Measurements from ENCODE around the gene BCAT1.

The BCAT1 gene

DNA sequence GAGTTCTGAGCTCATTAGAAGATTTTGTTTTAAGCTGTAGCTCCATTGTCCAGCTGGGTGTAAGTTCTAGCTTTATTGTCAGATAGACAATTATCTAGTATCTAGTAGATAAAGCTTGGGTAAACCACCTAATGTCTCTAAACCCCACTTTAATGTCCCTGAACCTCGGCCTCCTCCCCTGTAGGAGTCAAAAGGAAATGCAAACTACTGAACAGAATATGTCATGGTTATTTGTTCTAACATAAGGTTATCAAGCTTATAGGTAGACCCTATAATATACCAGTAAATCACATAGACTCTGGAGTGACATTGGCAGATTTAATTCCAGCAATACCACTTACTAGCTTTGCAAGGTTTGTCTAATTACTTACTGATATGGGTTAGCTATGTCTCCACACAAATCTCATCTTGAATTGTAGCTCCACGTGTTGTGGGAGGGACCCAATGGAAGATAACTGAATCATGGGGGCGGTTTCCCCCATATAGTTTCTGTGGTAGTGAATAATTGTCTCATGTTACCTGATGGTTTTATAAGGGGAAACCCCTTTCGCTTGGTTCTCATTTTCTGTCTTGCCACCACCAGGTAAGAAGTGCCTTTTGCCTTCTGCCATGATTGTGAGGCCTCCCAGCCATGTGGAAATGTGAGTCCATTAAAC is 29.4 kb downstream of the BCAT1 start:
- H3K79me2 ChIP-seq (ENCODE audit: insufficient read depth, low read length) = peaks cover 91% of the 10 kb centered on the region
- H3K4me3 ChIP-seq (ENCODE audit: low read depth in 1 of 2, low read length in 2 of 2) = no peak overlapping the region
- H3K9me3 ChIP-seq (ENCODE audit: insufficient read depth, low read length, severe bottlenecking) = no peaks in the 10 kb centered on the region
- peaks cover 19% of the 10 kb centered on the region; the same call in 1 of the 2 replicates for H4K20me1 ChIP-seq (ENCODE audit: insufficient read depth, low read length)
- no peaks in the 10 kb centered on the region for H3K36me3 ChIP-seq (ENCODE audit: insufficient read depth, low read length)
- no peaks in the 10 kb centered on the region for H3K27me3 ChIP-seq (ENCODE audit: insufficient read depth, low read length, poor library complexity)
- no peak overlapping the region for H3K27ac ChIP-seq (ENCODE audit: low read length)
- no peak overlapping the region for H3K4me2 ChIP-seq (ENCODE audit: insufficient read depth, low read length)
- no peak overlapping the region for H2AFZ ChIP-seq (ENCODE audit: low read depth, low read length)
- H3K4me1 ChIP-seq (ENCODE audit: insufficient read depth, low read length) = no peaks in the 10 kb centered on the region
- no peak overlapping the region for H3K9ac ChIP-seq (ENCODE audit: low read depth, low read length)
- TF ChIP-seq, protein P1, sequence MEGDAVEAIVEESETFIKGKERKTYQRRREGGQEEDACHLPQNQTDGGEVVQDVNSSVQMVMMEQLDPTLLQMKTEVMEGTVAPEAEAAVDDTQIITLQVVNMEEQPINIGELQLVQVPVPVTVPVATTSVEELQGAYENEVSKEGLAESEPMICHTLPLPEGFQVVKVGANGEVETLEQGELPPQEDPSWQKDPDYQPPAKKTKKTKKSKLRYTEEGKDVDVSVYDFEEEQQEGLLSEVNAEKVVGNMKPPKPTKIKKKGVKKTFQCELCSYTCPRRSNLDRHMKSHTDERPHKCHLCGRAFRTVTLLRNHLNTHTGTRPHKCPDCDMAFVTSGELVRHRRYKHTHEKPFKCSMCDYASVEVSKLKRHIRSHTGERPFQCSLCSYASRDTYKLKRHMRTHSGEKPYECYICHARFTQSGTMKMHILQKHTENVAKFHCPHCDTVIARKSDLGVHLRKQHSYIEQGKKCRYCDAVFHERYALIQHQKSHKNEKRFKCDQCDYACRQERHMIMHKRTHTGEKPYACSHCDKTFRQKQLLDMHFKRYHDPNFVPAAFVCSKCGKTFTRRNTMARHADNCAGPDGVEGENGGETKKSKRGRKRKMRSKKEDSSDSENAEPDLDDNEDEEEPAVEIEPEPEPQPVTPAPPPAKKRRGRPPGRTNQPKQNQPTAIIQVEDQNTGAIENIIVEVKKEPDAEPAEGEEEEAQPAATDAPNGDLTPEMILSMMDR (IDR thresholded peaks at IDR 0.05; ENCODE audit: borderline replicate concordance, extremely low read depth, low read length, poor library complexity, severe bottlenecking) = no peak
- no peak for TF ChIP-seq EZH2 (IDR thresholded peaks at IDR 0.05; ENCODE audit: borderline replicate concordance, low read depth, low read length, severe bottlenecking)
- no peak for DNase-seq
- no peak for ATAC-seq (ENCODE audit: insufficient read depth, low read depth)

DNA sequence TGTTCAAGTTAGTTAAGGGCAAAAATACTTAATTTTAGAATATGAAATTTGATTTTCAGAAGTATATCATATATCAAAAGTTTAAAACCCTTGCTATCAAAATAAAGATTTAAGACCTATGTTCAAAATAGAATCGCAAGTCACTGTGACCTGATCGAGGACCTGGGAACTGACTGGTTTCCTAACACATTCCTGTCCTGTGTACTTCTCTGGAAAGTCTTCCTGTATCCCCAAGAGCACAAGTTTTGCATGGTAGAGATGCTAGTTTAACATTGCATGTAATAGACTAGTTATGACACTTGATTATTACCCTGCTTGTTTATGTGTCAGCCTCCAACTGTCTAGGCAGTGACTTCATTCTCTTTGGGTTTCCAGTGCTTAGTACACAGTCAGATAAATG is 30.3 kb downstream of the BCAT1 start:
- no peaks in the 10 kb centered on the region for H3K9me3 ChIP-seq (ENCODE audit: insufficient read depth, low read length, severe bottlenecking)
- peaks cover 91% of the 10 kb centered on the region for H3K79me2 ChIP-seq (ENCODE audit: insufficient read depth, low read length)
- H3K9ac ChIP-seq (ENCODE audit: low read depth, low read length) = no peak overlapping the region
- no peak overlapping the region for H2AFZ ChIP-seq (ENCODE audit: low read depth, low read length)
- no peak for ATAC-seq (ENCODE audit: insufficient read depth, low read depth)
- no peak overlapping the region for H3K4me3 ChIP-seq (ENCODE audit: low read depth in 1 of 2, low read length in 2 of 2)
- TF ChIP-seq EZH2 (IDR thresholded peaks at IDR 0.05; ENCODE audit: borderline replicate concordance, low read depth, low read length, severe bottlenecking) = no peak
- TF ChIP-seq, protein P1 (IDR thresholded peaks at IDR 0.05; ENCODE audit: borderline replicate concordance, extremely low read depth, low read length, poor library complexity, severe bottlenecking) = no peak
- no peaks in the 10 kb centered on the region for H3K36me3 ChIP-seq (ENCODE audit: insufficient read depth, low read length)
- H3K27ac ChIP-seq (ENCODE audit: low read length) = no peak overlapping the region
- DNase-seq = no peak
- H4K20me1 ChIP-seq (ENCODE audit: insufficient read depth, low read length) = peaks cover 19% of the 10 kb centered on the region; the same call in 1 of the 2 replicates
- no peaks in the 10 kb centered on the region for H3K27me3 ChIP-seq (ENCODE audit: insufficient read depth, low read length, poor library complexity)
- H3K4me1 ChIP-seq (ENCODE audit: insufficient read depth, low read length) = no peaks in the 10 kb centered on the region
- H3K4me2 ChIP-seq (ENCODE audit: insufficient read depth, low read length) = no peak overlapping the region

DNA sequence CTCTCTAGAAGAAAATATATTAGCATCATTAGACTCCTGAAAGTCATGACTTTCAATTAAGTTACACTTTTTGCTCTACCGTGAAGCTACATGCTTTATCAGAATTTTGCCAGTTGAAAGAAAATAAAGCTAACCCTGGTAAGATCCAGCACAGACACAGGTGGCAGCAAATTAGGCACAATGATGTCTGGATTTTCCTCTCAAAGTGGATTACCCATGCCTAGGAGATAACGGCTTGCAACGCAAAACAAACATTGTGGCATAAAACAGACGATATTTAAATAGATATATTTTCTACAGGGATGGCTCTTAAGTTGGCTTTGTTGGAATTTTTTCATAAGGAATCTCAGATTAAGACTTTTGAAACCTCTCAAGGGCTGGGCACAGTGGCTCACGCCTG is 33.4 kb downstream of the BCAT1 start:
- peaks cover 19% of the 10 kb centered on the region; the same call in 1 of the 2 replicates for H4K20me1 ChIP-seq (ENCODE audit: insufficient read depth, low read length)
- no peak for TF ChIP-seq EZH2 (IDR thresholded peaks at IDR 0.05; ENCODE audit: borderline replicate concordance, low read depth, low read length, severe bottlenecking)
- ATAC-seq (ENCODE audit: insufficient read depth, low read depth) = no peak
- no peak overlapping the region for H3K4me3 ChIP-seq (ENCODE audit: low read depth in 1 of 2, low read length in 2 of 2)
- no peaks in the 10 kb centered on the region for H3K9me3 ChIP-seq (ENCODE audit: insufficient read depth, low read length, severe bottlenecking)
- no peak overlapping the region for H2AFZ ChIP-seq (ENCODE audit: low read depth, low read length)
- H3K9ac ChIP-seq (ENCODE audit: low read depth, low read length) = no peak overlapping the region
- no peak overlapping the region for H3K4me2 ChIP-seq (ENCODE audit: insufficient read depth, low read length)
- no peak overlapping the region for H3K27ac ChIP-seq (ENCODE audit: low read length)
- H3K27me3 ChIP-seq (ENCODE audit: insufficient read depth, low read length, poor library complexity) = no peaks in the 10 kb centered on the region
- peaks cover 87% of the 10 kb centered on the region for H3K79me2 ChIP-seq (ENCODE audit: insufficient read depth, low read length)
- DNase-seq = no peak
- H3K36me3 ChIP-seq (ENCODE audit: insufficient read depth, low read length) = peaks cover 6% of the 10 kb centered on the region; the same call in 1 of the 2 replicates
- no peaks in the 10 kb centered on the region for H3K4me1 ChIP-seq (ENCODE audit: insufficient read depth, low read length)

DNA sequence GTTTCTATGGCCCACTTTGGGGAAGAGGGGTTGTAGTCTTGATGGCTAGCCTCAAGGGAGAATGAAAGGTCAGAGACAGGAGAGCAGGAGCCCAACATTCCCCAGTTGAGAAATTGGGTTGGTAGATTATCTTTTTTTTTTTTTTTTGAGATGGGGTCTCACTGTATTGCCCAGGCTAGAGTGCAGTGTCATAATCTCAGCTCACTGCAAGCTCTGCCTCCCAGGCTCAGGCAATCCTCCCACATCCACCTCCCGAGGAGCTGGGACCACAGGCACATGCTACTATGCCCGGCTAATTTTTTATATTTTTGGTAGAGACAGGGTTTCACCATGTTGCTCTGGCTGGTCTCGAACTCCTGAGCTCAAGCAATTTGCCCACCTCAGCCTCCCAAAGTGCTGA is 34.9 kb downstream of the BCAT1 start:
- Histone ChIP-seq H3K79me2 (ENCODE audit: insufficient read depth, low read length) (peaks cover 84% of the 10 kb centered on the region), H3K27ac (ENCODE audit: low read length) (no peak overlapping the region), H3K36me3 (ENCODE audit: insufficient read depth, low read length) (peaks cover 7% of the 10 kb centered on the region; the same call in 1 of the 2 replicates), H3K4me3 (ENCODE audit: low read depth in 1 of 2, low read length in 2 of 2) (no peak overlapping the region), H3K4me1 (ENCODE audit: insufficient read depth, low read length) (no peaks in the 10 kb centered on the region), H2AFZ (ENCODE audit: low read depth, low read length) (no peak overlapping the region), H3K4me2 (ENCODE audit: insufficient read depth, low read length) (no peak overlapping the region), H3K9me3 (ENCODE audit: insufficient read depth, low read length, severe bottlenecking) (no peaks in the 10 kb centered on the region), H3K27me3 (ENCODE audit: insufficient read depth, low read length, poor library complexity) (no peaks in the 10 kb centered on the region), H3K9ac (ENCODE audit: low read depth, low read length) (no peak overlapping the region), H4K20me1 (ENCODE audit: insufficient read depth, low read length) (peaks cover 19% of the 10 kb centered on the region; the same call in 1 of the 2 replicates)
- ATAC-seq (ENCODE audit: insufficient read depth, low read depth) (no peak), DNase-seq (no peak)
- TF ChIP-seq, protein P1 (IDR thresholded peaks at IDR 0.05; ENCODE audit: borderline replicate concordance, extremely low read depth, low read length, poor library complexity, severe bottlenecking) = no peak
- TF ChIP-seq EZH2 (IDR thresholded peaks at IDR 0.05; ENCODE audit: borderline replicate concordance, low read depth, low read length, severe bottlenecking) = no peak

Measured in DND-41 (cell line).